Measurements from ENCODE around the gene MVP.
"Not testable (repeated sequence)": the region's sequence is repeated elsewhere in the genome, so short reads cannot be mapped to it uniquely, and the experiment has no call there.

MVP gene

DNA sequence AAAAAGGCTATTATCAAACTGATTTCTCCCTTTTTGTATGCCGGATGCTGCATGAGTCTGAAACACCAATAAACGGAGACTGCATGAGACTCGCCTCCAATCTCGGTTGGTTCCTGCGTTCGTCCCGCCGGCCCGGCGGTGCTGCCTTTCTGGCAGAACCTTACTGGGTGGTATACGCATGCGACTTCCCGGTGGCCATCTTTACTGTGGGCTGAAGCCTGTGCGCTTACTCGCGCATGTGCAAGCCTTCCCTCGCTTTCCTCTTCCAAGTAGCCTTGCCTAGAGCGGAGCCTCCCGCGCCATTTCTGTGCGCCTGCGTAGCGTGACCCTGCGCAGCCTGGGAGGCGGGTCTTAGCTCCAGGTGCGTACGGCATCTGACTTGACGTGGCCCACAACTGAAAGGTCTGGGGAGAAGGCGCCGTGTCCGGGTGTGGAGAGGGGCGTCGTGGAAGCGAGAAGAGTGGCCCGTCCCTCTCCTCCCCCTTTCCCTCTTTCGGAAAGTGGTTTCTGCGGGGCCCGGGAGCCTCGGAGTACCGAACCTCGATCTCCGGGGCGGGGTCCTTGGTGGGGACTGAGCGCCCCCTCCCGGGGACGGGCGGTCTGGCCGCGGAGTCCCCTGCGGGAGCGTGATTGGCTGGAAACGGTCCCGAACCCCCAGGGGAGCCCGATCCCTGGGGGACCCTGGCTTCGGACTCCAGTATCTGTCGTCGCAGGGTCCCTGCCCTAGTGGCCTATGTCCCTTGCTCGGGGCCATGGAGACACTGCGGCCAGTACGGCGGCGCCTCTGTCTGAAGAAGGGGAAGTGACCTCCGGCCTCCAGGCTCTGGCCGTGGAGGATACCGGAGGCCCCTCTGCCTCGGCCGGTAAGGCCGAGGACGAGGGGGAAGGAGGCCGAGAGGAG is 4.2 kb upstream of the MVP start, which contains the start of gene PAGR1:
Gene PAGR1, plus strand, starts transcription at position 360 of the 901 bp plus-strand sequence. Its CDS starts 374 bp downstream, at position 734.
- peak; percentile 98 for DNase-seq

DNA sequence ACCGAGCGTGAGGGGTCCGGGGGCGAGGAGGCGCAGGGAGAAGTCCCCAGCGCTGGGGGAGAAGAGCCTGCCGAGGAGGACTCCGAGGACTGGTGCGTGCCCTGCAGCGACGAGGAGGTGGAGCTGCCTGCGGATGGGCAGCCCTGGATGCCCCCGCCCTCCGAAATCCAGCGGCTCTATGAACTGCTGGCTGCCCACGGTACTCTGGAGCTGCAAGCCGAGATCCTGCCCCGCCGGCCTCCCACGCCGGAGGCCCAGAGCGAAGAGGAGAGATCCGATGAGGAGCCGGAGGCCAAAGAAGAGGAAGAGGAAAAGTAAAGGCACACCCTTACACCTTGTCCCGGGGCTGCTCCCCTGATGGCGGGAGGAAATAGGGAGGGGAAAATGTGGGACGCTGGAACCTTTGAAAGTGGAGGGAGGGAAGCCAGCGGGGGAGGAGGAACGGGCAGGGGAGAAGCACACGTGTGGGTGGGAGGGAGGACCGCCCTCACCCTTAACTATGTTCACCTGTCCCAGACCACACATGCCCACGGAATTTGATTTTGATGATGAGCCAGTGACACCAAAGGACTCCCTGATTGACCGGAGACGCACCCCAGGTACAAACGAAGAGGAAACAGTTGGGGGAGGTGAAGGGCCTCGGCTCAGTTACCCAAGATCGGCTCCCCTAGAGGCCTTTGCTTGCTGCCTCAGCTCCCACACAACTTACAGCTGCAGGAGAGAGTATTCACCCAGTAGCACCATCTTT is 3.4 kb upstream of the MVP start:
- no peak for DNase-seq

DNA sequence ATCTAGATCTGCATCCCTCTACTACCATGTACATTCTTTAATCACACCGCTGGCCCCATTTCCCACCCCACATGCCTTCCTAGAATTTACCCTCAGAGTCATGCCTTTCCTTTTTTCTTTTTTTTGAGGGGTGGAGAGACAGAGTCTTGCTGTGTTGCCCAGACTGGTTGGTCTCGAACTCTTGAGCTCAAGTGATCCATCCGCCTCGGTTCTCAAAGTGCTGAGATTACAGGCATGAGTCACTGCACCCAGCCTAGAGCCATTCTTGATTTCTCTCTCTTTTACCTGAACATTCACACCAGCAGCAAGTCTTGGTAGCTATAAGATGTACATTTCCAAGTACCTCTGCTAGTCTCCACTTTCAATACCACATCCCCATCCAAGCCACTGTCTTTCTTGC is 2.2 kb upstream of the MVP start:
- no peak for DNase-seq

DNA sequence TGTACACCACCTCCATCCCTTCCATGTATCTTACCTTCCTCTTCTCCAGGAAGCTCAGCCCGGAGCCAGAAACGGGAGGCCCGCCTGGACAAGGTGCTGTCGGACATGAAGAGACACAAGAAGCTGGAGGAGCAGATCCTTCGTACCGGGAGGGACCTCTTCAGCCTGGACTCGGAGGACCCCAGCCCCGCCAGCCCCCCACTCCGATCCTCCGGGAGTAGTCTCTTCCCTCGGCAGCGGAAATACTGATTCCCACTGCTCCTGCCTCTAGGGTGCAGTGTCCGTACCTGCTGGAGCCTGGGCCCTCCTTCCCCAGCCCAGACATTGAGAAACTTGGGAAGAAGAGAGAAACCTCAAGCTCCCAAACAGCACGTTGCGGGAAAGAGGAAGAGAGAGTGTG is 756 bp upstream of the MVP start:
- DNase-seq, result no peak

- DNase-seq, result no peak
Observed at GRCh38 chr16:29820730-29821642, 724 bp downstream of the MVP start.

DNA sequence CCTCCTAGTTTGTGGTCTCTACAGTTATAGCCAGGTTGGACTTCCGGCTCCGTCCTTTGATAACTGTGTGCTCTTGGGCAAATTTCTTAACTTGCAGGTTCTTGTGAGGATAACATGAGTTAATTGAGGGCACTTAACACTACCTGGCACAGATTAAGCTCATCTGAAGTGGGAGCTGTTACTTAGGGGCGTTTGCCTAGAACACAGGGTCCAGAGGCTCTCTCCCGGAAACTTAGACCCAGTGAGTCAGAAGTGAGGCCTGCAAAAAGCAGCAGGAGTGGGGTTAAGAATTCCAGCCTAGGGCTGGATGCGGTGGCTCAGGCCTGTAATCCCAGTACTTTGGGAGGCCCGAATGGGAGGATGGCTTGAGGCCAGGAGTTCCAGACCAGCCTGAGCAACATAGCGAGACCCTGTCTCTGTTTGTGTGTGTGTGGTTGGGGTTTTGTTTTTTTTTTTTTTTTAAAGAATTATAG is 1.4 kb downstream of the MVP start:
- DNase-seq, result no peak

- DNase-seq, result no peak
Observed at GRCh38 chr16:29824589-29825144, 4.4 kb downstream of the MVP start.

GRCh38 chr16:29825145-29826044 is 5.1 kb downstream of the MVP start:
- no peak for DNase-seq

- no peak for DNase-seq
Observed at GRCh38 chr16:29826342-29826695, 6.1 kb downstream of the MVP start.

DNA sequence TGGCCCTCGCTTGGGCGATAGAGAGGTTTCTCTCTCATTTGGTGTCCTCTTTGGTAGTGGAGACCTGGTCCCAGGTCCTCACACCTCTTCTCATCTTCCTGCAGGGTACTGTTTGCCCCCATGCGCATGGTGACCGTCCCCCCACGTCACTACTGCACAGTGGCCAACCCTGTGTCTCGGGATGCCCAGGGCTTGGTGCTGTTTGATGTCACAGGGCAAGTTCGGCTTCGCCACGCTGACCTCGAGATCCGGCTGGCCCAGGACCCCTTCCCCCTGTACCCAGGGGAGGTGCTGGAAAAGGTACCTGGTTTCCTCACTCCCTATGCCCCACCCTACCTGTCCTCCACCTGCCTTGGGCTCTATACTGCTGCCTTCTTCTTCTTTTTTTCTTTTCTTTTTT is 10.5 kb downstream of the MVP start:
- DNase-seq, result no peak

GRCh38 chr16:29831490-29831889 is 11.2 kb downstream of the MVP start:
- no peak for DNase-seq

DNA sequence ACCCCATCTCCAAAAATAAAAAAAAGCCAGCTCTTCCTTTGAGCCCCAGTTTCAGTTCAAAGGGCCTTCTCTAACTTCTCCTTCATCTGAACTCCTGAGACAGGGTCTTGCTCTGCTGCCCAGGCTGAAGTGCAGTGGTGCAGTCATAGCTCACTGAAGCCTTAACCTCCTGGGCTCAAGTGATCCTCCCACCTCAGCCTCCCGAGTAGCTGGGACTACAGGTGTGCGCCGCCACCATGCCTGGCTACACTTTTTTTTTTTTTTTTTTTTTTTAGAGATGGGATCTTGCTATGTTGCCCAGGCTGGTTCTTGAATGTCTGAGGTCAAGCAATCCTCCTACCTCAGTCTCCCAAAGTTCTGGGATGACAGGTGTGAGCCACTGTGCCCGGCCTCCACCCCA is 13.0 kb downstream of the MVP start:
- DNase-seq, result not testable (repeated sequence)

GRCh38 chr16:29834079-29834478 is 13.8 kb downstream of the MVP start:
- DNase-seq, result no peak

DNA sequence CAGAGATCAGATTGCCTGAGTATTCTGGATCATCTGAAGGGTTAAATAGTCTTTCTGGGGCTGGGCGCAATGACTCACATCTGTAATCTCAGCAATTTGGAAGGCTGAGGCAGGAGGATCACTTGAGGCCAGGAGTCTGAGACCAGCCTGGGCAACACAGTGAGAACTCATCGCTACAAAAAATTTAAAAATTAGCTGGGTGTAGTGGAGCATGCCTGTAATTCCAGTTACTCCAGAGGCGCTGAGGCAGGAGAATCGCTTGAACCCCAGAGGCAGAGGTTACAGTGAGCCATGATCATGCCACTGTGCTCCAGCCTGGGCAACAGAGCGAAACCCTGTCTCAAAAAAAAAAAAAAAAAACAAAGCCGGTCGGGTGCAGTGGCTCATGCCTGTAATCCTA is 15.7 kb downstream of the MVP start:
- DNase-seq, result no peak

DNA sequence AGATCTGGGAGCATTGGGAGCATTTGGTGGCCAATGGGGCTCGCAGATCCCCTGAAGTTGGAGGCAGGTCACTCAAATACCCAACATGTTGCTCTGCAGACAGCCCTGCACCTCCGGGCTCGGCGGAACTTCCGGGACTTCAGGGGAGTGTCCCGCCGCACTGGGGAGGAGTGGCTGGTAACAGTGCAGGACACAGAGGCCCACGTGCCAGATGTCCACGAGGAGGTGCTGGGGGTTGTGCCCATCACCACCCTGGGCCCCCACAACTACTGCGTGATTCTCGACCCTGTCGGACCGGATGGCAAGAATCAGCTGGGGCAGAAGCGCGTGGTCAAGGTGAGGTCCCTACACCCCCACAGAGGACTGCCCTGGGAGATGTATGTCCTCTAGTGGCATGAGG is 16.4 kb downstream of the MVP start:
- DNase-seq, result no peak

DNA sequence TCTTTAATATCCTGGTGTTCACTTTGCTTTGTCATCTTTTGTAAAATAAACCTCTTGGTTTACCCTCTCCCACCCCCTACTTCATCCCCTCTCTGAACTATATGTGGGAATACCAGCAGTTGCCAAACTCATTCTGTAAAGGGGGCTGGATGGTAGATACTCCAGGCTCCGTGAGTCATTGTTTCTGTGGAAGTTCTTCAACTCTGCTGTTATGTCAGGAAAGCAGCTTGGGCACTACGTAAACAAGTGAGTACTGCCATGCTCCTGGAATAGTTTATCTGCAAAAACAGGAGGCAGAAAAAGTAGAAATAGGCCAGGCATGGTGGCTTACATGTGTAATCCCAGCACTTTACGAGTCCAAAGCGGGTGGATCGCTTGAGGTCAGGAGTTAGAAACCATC is 17.6 kb downstream of the MVP start:
- no peak for DNase-seq

DNA sequence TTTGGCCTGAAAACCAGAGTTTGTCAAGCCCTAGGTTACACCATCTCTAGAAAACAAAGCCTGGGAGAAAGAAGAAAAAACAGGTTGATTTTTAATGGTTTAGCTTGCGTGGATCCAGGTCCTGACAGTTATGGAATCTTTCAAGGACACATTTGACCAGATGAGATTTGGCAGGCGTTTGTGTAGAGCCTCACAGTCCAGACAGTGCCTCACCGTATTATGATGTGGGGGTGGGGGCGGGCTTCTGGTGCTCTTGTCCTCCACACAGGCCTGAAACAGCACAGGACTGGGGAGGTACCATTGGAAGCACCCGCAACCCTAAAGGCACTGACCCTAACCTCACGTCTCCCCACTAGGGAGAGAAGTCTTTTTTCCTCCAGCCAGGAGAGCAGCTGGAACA is 19.6 kb downstream of the MVP start:
- no peak for DNase-seq

GRCh38 chr16:29840240-29840639 is 20.0 kb downstream of the MVP start:
- no peak for DNase-seq

- no peak for DNase-seq
Observed at GRCh38 chr16:29841631-29842030, 21.4 kb downstream of the MVP start.

GRCh38 chr16:29842732-29843346 is 22.6 kb downstream of the MVP start:
- DNase-seq, result no peak

GRCh38 chr16:29843931-29844330 is 23.7 kb downstream of the MVP start:
- no peak for DNase-seq
